Measurements from ENCODE around the gene RASGRP4.

- TF ChIP-seq REST (IDR thresholded peaks at IDR 0.05; ENCODE audit: insufficient read depth in 1 of 2, low read depth in 2 of 2, low read length in 1 of 2) (no peak), CTCF (IDR thresholded peaks at IDR 0.05) (no peak), POLR2AphosphoS5 (IDR thresholded peaks at IDR 0.05; ENCODE audit: low read depth, low read length) (no peak), SIN3A (IDR thresholded peaks at IDR 0.05; ENCODE audit: borderline replicate concordance, insufficient read depth, low read depth, low read length) (no peak)
Measured at GRCh38 chr19:38448225-38448624, 22.2 kb upstream of the RASGRP4 start.
